ENCODE measurements around the gene CMTM6. TPM values are rescaled to one million over a fixed set of nuclear protein-coding genes. Genes with fewer than 3 reads are reported as not detected.

CMTM6 gene
- polyA plus RNA-seq, 1 experiment: 22.8 TPM

DNA sequence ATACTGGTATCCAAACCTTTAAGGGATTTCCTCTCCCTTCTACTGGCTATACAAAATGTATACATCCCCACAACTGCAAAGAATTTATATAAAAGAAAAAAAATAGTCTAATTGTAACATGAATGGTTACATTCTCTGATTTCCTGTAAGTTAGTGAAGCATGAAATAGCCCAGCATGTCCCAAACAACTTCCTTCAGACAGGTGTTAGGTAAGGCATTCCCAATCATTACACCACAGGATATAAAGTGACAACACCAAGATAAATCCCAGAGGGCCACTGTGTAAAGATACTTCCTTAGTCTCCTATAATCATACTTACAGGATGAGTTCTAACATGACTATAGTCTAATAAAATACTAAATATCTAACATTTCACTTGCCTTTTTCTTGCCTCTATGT, 7.6 kb downstream of the CMTM6 start:
- ChIA-PET POLR2A (no interaction called here), CTCF (no interaction called here)
- Histone ChIP-seq H3K4me3 (ENCODE audit: low read depth, low read length) (no peak overlapping the region), H3K27me3 (ENCODE audit: control insufficient read depth, insufficient read depth, low read length) (no peaks in the 10 kb centered on the region), H3K36me3 (ENCODE audit: control insufficient read depth, insufficient read depth, low read length) (no peaks in the 10 kb centered on the region)
- no peak for DNase-seq (ENCODE audit: low read depth)
- TF ChIP-seq, protein P1, sequence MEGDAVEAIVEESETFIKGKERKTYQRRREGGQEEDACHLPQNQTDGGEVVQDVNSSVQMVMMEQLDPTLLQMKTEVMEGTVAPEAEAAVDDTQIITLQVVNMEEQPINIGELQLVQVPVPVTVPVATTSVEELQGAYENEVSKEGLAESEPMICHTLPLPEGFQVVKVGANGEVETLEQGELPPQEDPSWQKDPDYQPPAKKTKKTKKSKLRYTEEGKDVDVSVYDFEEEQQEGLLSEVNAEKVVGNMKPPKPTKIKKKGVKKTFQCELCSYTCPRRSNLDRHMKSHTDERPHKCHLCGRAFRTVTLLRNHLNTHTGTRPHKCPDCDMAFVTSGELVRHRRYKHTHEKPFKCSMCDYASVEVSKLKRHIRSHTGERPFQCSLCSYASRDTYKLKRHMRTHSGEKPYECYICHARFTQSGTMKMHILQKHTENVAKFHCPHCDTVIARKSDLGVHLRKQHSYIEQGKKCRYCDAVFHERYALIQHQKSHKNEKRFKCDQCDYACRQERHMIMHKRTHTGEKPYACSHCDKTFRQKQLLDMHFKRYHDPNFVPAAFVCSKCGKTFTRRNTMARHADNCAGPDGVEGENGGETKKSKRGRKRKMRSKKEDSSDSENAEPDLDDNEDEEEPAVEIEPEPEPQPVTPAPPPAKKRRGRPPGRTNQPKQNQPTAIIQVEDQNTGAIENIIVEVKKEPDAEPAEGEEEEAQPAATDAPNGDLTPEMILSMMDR (IDR thresholded peaks at IDR 0.05; ENCODE audit: insufficient read depth, low read depth, low read length): no peak

DNA sequence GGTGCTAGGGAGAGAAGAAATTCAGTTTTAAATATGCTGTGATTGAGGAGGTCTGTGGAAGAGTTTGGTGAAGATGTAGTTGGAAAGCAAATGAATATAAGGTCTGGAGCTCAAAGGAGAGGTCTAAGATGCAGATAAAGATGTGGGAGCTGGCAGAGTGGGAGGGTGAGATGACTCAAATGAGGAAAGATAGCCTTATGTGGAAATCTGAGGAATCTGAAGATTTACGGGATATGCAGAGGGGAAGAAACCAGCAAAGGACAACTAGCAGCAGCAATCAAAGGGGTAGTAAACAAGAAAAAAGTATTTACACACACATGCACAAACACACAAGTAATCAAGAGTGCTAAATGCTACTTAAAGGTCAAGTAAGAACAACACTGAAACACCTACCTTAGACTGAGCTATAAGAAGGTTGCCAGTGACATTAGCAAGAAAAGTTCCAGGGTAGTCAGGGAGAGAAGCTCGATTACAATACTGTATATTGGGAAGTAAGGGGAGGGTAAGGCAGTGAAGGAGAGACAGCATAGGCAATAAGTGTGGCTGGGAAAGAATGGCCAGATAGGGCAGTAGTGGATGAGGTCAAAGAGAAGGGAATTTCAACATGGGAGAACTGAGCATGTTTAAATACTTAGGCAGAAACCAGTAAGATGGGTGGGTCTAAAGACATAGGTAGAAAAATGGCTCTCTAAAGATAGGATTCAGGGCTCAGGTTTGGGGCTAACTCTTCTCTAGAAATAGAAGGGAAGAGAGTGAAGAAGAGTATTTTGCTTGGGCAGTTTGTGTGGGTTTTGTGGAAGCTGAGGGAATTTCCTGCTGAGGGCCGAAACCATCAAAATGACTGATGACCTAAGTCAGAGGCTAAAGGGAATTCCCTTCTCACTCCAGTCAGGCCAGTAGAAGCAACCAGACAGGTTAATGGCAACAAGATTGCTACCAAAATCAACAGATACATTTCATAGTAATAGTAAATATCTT, 8.9 kb downstream of the CMTM6 start:
- DNase-seq (ENCODE audit: low read depth): no peak
- TF ChIP-seq, protein P1 (IDR thresholded peaks at IDR 0.05; ENCODE audit: insufficient read depth, low read depth, low read length): no peak
- Histone ChIP-seq H3K36me3 (ENCODE audit: control insufficient read depth, insufficient read depth, low read length) (no peaks in the 10 kb centered on the region), H3K4me3 (ENCODE audit: low read depth, low read length) (no peak overlapping the region), H3K27me3 (ENCODE audit: control insufficient read depth, insufficient read depth, low read length) (no peaks in the 10 kb centered on the region)
- POLR2A ChIA-PET: no interaction called here
- CTCF ChIA-PET: interaction anchor here (0.7 to 2.1 kb wide), 3 partner anchors 26 to 204 kb away, joined by 3 to 4 read pairs (median 3); no protein-coding TSS in a partner anchor

DNA sequence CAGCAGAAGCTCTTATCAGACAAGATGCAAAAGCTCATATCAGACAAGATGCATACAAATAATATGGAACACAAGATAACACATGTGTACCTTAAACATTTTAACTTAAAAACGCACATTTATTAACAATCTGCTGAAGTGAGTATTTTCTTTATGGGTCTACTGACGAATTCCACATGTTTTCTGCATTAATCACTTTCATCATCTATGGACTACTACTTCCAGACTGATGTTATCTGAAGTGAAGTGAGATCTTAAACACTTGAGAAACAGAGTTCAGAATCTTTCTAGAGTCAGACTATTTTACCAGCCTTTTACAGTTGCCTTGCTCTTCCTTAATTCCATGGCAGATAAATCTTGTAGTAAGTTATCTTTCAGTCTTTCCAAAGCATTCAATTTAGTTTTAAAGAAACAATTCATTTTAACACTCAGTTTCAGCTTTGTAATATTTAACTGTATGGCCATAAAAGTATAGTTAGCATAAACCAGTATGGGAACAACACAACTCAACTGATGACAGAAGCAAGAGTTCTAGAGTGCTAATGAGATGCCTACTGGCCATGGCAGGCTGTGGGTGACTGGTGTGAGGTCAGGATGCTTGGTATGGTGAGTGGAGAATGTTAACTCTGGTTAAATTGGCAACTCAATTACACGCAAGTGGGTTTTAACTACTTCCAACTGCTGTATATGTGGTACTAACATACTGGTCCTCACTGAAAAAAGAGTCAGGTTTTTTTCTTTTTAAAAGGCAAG, 9.8 kb downstream of the CMTM6 start:
- DNase-seq (ENCODE audit: low read depth): no peak
- Histone ChIP-seq H3K4me3 (ENCODE audit: low read depth, low read length) (no peak overlapping the region), H3K36me3 (ENCODE audit: control insufficient read depth, insufficient read depth, low read length) (no peaks in the 10 kb centered on the region), H3K27me3 (ENCODE audit: control insufficient read depth, insufficient read depth, low read length) (no peaks in the 10 kb centered on the region)
- ChIA-PET POLR2A (no interaction called here), CTCF (interaction anchor here (0.8 to 2.1 kb wide), 2 partner anchors 25 to 60 kb away, joined by 3 to 4 read pairs; no protein-coding TSS in a partner anchor)
- TF ChIP-seq, protein P1 (IDR thresholded peaks at IDR 0.05; ENCODE audit: insufficient read depth, low read depth, low read length): no peak

DNA sequence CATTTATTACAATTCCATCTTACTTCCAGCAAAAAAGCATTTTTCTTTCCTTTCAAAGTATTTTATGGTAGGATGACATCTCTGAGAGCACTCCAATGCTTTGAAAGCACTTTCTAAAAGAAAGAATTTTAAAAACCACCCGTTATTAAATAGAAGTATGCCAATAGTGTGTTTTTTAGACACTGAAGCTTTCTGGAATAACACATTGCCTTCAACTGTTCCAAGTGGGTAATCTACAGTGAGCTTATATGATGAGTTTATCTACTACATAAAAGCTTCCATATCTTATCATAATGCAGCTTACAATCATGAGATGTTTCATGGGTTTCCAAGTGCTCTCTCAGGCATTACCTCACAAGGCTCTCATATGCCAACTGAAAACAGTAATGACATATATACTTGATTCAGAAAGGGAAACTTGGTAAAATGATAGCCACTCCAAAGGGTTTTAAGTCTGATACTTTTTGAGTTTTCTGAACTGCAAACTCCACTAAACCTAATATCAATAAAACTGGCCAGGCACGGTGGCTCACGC, 14.1 kb downstream of the CMTM6 start:
- H3K27me3 ChIP-seq (ENCODE audit: control insufficient read depth, insufficient read depth, low read length): no peaks in the 10 kb centered on the region
- no peak for DNase-seq (ENCODE audit: low read depth)
- CTCF ChIA-PET: no interaction called here
- no peaks in the 10 kb centered on the region for H3K36me3 ChIP-seq (ENCODE audit: control insufficient read depth, insufficient read depth, low read length)
- H3K4me3 ChIP-seq (ENCODE audit: low read depth, low read length): no peak overlapping the region
- TF ChIP-seq, protein P1 (IDR thresholded peaks at IDR 0.05; ENCODE audit: insufficient read depth, low read depth, low read length): no peak
- POLR2A ChIA-PET: no interaction called here
